ENCODE results near the gene UIMC1.
"Not testable (repeated sequence)": the region's sequence is repeated elsewhere in the genome, so short reads cannot be mapped to it uniquely, and the experiment has no call there.

Gene UIMC1

GRCh38 chr5:177015156-177015555 lies 8.6 kb upstream of the UIMC1 start:
- no peak for TF ChIP-seq Cebpa-rat (IDR thresholded peaks at IDR 0.05)
- no peak overlapping the region for H3K4me3 ChIP-seq
- H3K36me3 ChIP-seq, result no peaks in the 10 kb centered on the region
- H3K27ac ChIP-seq, result no peak overlapping the region
- H3K9ac ChIP-seq, result no peak overlapping the region
- H3K4me2 ChIP-seq, result no peak overlapping the region
- H3K9me3 ChIP-seq, result no peaks in the 10 kb centered on the region
- no peaks in the 10 kb centered on the region for H3K4me1 ChIP-seq
- H4K20me1 ChIP-seq, result no peaks in the 10 kb centered on the region
- H3K27me3 ChIP-seq, result no peaks in the 10 kb centered on the region

DNA sequence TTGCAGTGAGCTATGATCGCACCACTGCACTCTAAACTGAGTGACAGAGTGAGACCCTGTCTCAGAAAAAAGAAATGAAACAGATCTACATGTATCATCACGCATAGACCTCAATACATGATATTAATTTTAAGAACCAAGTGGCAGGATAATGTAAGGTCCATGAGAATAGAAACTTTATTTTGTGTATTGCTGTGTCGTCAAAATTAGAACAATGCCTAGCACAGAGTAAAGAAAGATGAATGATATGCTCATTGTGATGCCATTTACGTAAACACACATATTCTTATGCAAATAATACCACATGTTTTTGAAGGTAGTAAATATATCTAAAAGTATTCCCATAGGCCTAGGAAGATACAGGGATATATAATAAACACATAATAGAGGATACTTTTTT lies 3.6 kb upstream of the UIMC1 start:
- Histone ChIP-seq H3K4me1 (peaks cover 8% of the 10 kb centered on the region), H3K27me3 (no peaks in the 10 kb centered on the region), H3K36me3 (no peaks in the 10 kb centered on the region), H3K27ac (no peak overlapping the region), H3K9ac (no peak overlapping the region), H4K20me1 (peaks cover 12% of the 10 kb centered on the region), H3K9me3 (no peaks in the 10 kb centered on the region), H3K4me3 (no peak overlapping the region), H3K4me2 (no peak overlapping the region)
- TF ChIP-seq Cebpa-rat (IDR thresholded peaks at IDR 0.05), result no peak

DNA sequence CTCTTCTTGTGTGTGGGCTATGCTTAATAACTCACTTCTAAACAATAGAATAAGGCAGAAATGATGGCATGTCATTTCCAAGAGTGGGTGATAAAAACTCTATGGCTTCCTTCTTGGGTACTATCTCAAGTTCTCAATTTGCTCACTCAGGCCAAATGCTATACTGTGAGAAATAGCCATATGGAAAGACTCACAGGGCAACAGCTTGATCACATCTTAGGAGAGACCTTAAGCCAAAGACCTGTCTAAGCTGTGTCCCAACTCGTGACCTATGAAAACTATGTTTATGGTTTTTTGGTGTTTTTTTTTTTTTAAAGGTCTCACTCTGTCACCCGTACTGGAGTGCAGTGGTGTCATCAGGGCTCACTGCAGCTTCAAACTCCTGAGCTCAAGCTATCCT lies 2.1 kb upstream of the UIMC1 start:
- H3K9ac ChIP-seq, result no peak overlapping the region
- H3K4me1 ChIP-seq, result peaks cover 23% of the 10 kb centered on the region
- TF ChIP-seq Cebpa-rat (IDR thresholded peaks at IDR 0.05), result no peak
- H3K27me3 ChIP-seq, result no peaks in the 10 kb centered on the region
- H3K4me2 ChIP-seq, result no peak overlapping the region
- no peak overlapping the region for H3K27ac ChIP-seq
- H3K9me3 ChIP-seq, result no peaks in the 10 kb centered on the region
- H3K4me3 ChIP-seq, result no peak overlapping the region
- H3K36me3 ChIP-seq, result 0 out of 2 replicates have a peak, but pooled peaks cover 2% of the 10 kb centered on the region
- peaks cover 26% of the 10 kb centered on the region for H4K20me1 ChIP-seq

DNA sequence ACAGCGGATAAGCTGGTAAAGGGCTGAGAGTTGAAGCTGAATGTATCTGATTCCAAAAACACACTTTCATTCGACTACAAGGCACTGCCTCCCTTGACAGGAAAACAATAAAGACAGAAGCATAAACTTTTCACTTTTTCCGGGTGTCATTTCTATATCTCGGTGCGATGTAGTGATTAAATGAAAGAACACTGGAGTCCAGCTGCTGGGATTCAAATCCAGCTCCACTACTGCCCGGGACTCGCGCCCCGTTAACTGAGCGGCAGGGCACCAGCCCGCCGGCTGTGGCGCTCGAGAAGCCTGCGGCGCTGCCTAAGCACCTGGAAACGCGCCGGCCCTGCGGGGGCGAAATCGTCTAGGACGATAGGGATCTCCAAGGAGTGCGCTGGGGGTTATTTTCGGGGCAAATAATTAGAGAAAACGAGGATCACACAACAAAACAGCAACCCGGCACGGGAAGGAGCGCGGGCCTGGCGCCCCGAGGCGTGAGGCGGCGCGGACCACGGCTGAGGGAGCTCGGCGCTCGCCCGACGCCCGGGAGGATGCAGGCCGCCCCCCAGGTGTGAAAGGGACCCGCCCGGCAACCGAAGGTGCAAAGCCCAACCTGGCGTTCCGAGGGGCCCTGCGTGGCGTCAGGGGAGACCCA lies 837 bp downstream of the UIMC1 start:
- no peak for TF ChIP-seq Cebpa-rat (IDR thresholded peaks at IDR 0.05)
- Histone ChIP-seq H3K27me3 (no peaks in the 10 kb centered on the region), H3K27ac (peak overlapping the region; percentile 93), H3K4me3 (peak overlapping the region; percentile 91), H3K4me1 (peaks cover 26% of the 10 kb centered on the region), H3K4me2 (peak overlapping the region; percentile 84), H3K9me3 (peaks cover 2% of the 10 kb centered on the region; the same call in 1 of the 2 replicates), H3K9ac (peak overlapping the region; percentile 93), H3K36me3 (peaks cover 30% of the 10 kb centered on the region), H4K20me1 (peaks cover 56% of the 10 kb centered on the region)

DNA sequence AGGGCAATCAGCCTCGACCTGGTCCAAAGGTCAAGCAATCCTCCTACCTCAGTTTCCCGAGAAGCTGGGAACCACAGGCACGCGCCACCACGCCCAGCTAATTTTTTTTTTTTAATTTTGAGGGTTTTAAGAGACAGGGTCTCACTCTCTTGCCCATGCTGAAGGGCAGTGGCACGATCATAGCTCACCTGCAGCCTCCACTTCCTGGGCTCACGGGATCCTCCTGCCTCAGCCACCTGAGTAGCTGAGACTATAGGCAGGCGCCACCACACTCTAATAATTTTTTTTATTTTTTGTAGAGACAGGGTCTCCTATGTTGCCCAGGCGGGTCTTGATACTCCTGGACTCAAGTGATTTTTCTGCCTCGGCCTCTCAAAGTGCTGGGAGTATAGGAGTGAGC lies 1.6 kb downstream of the UIMC1 start:
- no peak overlapping the region for H3K27ac ChIP-seq
- peaks cover 63% of the 10 kb centered on the region for H4K20me1 ChIP-seq
- peaks cover 37% of the 10 kb centered on the region for H3K36me3 ChIP-seq
- no peak for TF ChIP-seq Cebpa-rat (IDR thresholded peaks at IDR 0.05)
- H3K9ac ChIP-seq, result peak overlapping the region; percentile 93; the same call in 1 of the 2 replicates
- peaks cover 26% of the 10 kb centered on the region for H3K4me1 ChIP-seq
- no peaks in the 10 kb centered on the region for H3K27me3 ChIP-seq
- H3K9me3 ChIP-seq, result peaks cover 8% of the 10 kb centered on the region
- peak overlapping the region; percentile 84 for H3K4me2 ChIP-seq
- peak overlapping the region; percentile 91 for H3K4me3 ChIP-seq

DNA sequence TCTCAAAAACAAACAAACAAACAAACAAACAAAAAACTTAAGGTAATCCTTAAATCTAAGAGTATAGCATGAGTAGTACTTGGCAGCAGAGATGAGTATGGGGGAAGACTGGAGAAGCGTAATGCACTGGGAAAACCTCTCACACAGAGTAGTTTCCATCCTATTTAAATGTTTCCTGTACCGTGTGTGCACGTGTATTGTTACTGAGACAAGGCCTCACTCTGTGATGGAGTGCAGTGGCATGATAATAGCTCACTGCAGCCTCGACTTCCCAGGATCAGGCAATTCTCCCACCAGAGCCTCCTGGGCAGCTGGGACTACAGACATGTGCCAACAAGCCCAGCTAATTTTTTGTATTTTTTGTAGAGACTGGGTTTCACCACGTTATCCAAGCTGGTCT lies 2.9 kb downstream of the UIMC1 start:
- Histone ChIP-seq H3K4me1 (peaks cover 26% of the 10 kb centered on the region), H4K20me1 (peaks cover 77% of the 10 kb centered on the region), H3K9me3 (peaks cover 14% of the 10 kb centered on the region), H3K4me2 (0 out of 2 replicates have a peak overlapping the region, but pooled peaks have one; percentile 15), H3K4me3 (no peak overlapping the region), H3K27ac (no peak overlapping the region), H3K36me3 (peaks cover 46% of the 10 kb centered on the region), H3K27me3 (no peaks in the 10 kb centered on the region), H3K9ac (no peak overlapping the region)
- TF ChIP-seq Cebpa-rat (IDR thresholded peaks at IDR 0.05), result no peak

DNA sequence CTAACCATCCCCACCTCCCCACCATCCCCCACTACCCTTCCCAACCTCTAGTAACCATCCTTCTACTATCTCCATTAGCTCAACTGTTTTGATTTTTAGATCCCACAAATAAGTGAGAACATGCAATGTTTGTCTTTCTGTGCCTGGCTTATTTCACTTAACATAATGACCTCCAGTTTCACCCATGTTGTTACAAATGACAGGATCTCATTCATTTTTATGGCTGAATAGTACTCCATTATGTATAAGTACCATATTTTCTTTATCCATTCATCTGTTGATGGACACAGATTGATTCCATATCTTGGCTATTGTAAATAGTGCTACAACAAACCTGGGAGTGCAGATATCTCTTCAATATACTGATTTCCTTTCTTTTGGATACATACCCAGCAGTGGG lies 7.1 kb downstream of the UIMC1 start:
- not testable (repeated sequence) for H3K4me2 ChIP-seq, H3K27ac ChIP-seq, H3K4me3 ChIP-seq, H3K9ac ChIP-seq, H3K27me3 ChIP-seq
- peaks cover 70% of the 10 kb centered on the region for H3K36me3 ChIP-seq
- peaks cover 44% of the 10 kb centered on the region for H3K9me3 ChIP-seq
- peaks cover 100% of the 10 kb centered on the region for H4K20me1 ChIP-seq
- H3K4me1 ChIP-seq, result peaks cover 19% of the 10 kb centered on the region

DNA sequence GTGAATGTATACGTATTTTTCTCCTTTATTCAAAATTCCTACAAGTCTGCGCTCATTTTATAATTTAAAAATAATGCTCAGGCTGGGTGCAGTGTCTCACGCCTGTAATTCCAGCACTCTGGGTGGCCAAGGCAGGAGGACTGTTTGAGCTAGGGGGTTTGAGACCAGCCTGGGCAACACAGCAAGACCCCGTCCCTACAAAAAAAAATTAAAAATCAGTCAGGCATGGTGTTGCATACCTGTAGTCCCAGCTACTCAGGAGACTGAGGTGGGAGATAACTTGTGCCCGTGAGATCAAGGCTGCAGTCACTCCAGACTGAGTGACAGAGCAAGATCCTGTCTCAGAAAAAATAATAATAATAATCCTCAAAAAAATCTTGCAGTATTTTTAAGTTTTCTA lies 7.8 kb downstream of the UIMC1 start:
- H3K27ac ChIP-seq, result no peak overlapping the region
- peaks cover 100% of the 10 kb centered on the region for H4K20me1 ChIP-seq
- no peak for TF ChIP-seq Cebpa-rat (IDR thresholded peaks at IDR 0.05)
- H3K9ac ChIP-seq, result no peak overlapping the region
- peaks cover 12% of the 10 kb centered on the region for H3K4me1 ChIP-seq
- H3K4me2 ChIP-seq, result no peak overlapping the region
- peaks cover 75% of the 10 kb centered on the region for H3K36me3 ChIP-seq
- H3K4me3 ChIP-seq, result no peak overlapping the region
- H3K27me3 ChIP-seq, result no peaks in the 10 kb centered on the region
- peaks cover 51% of the 10 kb centered on the region for H3K9me3 ChIP-seq

GRCh38 chr5:176996780-176997179 lies 9.8 kb downstream of the UIMC1 start:
- Histone ChIP-seq H3K4me2 (no peak overlapping the region; the same call in 1 of the 2 replicates), H4K20me1 (peaks cover 100% of the 10 kb centered on the region), H3K27ac (no peak overlapping the region)

DNA sequence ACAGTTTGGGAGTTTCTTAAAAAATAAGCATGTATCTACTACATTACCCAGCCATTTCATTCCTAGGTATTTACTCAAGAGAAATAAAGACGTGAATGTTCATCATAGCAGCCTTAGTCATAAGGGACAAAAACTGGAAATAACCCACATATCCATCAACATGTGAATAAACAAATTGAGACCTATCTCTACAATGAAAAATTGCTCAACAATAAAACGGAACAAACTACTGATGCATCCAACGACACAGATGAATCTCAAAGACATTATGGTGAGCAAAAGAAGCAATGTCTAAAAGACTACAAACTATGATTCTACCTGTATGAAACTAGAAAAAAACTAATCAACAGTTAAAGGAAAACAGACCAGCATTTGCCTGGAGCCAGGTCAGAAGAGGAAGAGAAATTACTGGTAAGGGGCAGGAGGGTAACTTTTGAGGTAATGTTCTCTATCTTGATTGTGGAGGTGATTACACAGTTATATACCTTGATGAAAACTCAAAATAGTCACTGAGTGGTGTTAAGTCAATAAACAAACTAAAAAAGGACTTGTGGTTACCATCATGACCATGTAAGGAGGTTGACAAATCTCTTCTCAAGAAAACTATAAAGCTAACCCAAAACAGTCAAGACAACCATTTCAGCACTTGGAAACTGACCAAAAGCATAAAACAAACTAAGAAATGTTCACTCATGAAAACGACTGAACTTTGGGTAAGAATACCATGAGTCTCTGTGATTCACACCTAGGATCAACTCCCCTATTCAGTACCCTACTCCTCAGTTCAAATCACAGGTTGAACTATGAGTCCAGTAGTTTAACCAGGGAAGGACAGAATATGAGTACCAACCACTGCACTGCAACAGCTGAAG lies 10.4 kb downstream of the UIMC1 start:
- Histone ChIP-seq H3K4me2 (no peak overlapping the region; the same call in 1 of the 2 replicates), H3K27ac (no peak overlapping the region), H3K9me3 (peaks cover 78% of the 10 kb centered on the region), H3K4me3 (no peak overlapping the region), H3K4me1 (peaks cover 8% of the 10 kb centered on the region; the same call in 1 of the 2 replicates), H3K9ac (no peak overlapping the region), H3K36me3 (peaks cover 72% of the 10 kb centered on the region), H4K20me1 (peaks cover 100% of the 10 kb centered on the region), H3K27me3 (no peaks in the 10 kb centered on the region)
- TF ChIP-seq Cebpa-rat (IDR thresholded peaks at IDR 0.05), result no peak

More at GRCh38 chr5:176996780-176997179, 9.8 kb downstream of the UIMC1 start:
- no peak overlapping the region for H3K4me3 ChIP-seq
- H3K36me3 ChIP-seq, result peaks cover 72% of the 10 kb centered on the region
- H3K9ac ChIP-seq, result no peak overlapping the region
- no peak for TF ChIP-seq Cebpa-rat (IDR thresholded peaks at IDR 0.05)
- H3K4me1 ChIP-seq, result peaks cover 8% of the 10 kb centered on the region; the same call in 1 of the 2 replicates
- no peaks in the 10 kb centered on the region for H3K27me3 ChIP-seq
- peaks cover 71% of the 10 kb centered on the region for H3K9me3 ChIP-seq

Data from BLaER1 (cell line).